KMS-11 (cell line): Measurements from ENCODE around the gene NXN.
"Not testable (repeated sequence)": the region's sequence is repeated elsewhere in the genome, so short reads cannot be mapped to it uniquely, and the experiment has no call there.

Experiments used
- H2AFZ ChIP-seq: fragments of 200-600 bp; sonication (generic); 2 replicates; pipeline ENCODE4 v1.6.1; 2016; ENCODE audit warnings: antibody characterized with exemption, mixed run types, low read depth
- H3K27ac ChIP-seq: fragments of 200-600 bp; sonication (generic); 2 replicates; pipeline ENCODE4 v1.6.1; 2016; ENCODE audit warnings: mild to moderate bottlenecking, mixed run types
- H3K27me3 ChIP-seq: fragments of 200-600 bp; sonication (generic); 2 replicates; pipeline ENCODE4 v1.6.1; 2017; ENCODE audit warnings: mild to moderate bottlenecking, low read depth, mixed run types, moderate library complexity; ENCODE audit not compliant: insufficient read depth
- H3K36me3 ChIP-seq: fragments of 200-600 bp; sonication (generic); 2 replicates; pipeline ENCODE4 v1.6.1; 2017; ENCODE audit warnings: mild to moderate bottlenecking, mixed run types; ENCODE audit not compliant: insufficient read depth
- H3K4me1 ChIP-seq: fragments of 200-600 bp; sonication (generic); 2 replicates; pipeline ENCODE4 v1.6.1; 2016; ENCODE audit warnings: mild to moderate bottlenecking, low read depth, mixed run types; ENCODE audit not compliant: poor library complexity, severe bottlenecking
- H3K4me2 ChIP-seq: fragments of 200-600 bp; sonication (generic); 2 replicates; pipeline ENCODE4 v1.7.0; 2016; ENCODE audit warnings: mild to moderate bottlenecking, mixed run types
- H3K4me3 ChIP-seq: fragments of 200-600 bp; sonication (generic); IDR thresholded peaks from 2 replicates; pipeline ENCODE4 v1.6.1; 2017; ENCODE audit warnings: low read depth, low read length, mixed read lengths; ENCODE audit not compliant: insufficient read depth
- H3K79me2 ChIP-seq: fragments of 200-600 bp; sonication (generic); 2 replicates; pipeline ENCODE4 v1.6.1; 2016; ENCODE audit warnings: low read depth, mixed run types; ENCODE audit not compliant: insufficient read depth
- H3K9ac ChIP-seq: fragments of 200-600 bp; sonication (generic); 2 replicates; pipeline ENCODE4 v1.6.1; 2016; ENCODE audit warnings: mild to moderate bottlenecking, mixed run types
- H4K20me1 ChIP-seq: fragments of 200-600 bp; sonication (generic); 2 replicates; pipeline ENCODE4 v1.6.1; 2016; ENCODE audit warnings: mild to moderate bottlenecking, mixed run types; ENCODE audit not compliant: insufficient read depth
- TF ChIP-seq, protein P1 (sequence below): fragments of 200-600 bp; sonication (generic); conservative IDR thresholded peaks from 2 replicates; pipeline ENCODE4 v1.6.1; 2017; ENCODE audit warnings: low read depth, mild to moderate bottlenecking, antibody characterized with exemption, low read length, moderate library complexity, mixed read lengths

NXN gene

DNA sequence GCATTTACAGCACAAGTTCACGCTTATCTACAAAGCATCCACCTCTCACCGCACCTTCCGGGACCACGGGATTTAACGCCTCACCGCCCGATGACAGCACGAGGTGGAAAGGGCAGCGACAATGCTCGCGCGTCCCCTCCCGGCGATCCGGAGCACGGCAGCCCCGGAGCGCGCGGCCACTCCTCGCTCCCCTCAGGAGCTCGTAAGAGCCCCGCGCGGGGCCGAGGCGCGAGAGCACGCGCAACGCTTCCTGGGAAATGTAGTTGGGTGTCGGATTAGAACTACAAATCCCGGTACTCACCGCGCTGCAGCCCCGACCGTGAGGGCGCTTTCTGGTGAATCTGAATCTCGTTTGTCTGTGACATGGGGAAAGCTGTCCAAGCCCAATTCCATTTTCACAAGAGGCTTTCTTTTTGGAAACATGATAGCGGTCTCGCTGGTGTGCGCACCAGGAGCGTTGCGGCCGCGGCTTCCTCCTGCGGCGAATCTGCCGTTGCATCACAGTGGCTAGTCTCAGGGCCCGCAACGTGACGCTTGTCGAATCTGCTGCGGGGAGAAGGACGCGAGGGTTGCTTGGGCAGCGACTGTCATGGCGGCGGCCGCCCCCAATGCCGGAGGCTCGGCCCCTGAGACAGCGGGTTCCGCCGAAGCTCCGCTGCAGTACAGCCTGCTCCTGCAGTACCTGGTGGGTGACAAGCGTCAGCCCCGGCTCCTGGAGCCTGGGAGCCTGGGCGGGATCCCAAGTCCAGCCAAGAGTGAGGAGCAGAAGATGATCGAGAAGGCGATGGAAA lies 17.2 kb upstream of the NXN start, which contains the start of gene TIMM22:
TSS of gene TIMM22 (plus strand) at position 576 of the 791 bp plus-strand sequence. CDS start at position 590, 14 bp downstream.
- Histone ChIP-seq H3K9ac (peak within 1 kb of the TSS; percentile 78), H3K27ac (peak within 1 kb of the TSS; percentile 58), H4K20me1 (no peaks in the 10 kb centered on the region), H3K79me2 (peaks cover 14% of the 10 kb centered on the region), H3K4me1 (peaks cover 18% of the 10 kb centered on the region), H3K4me2 (peak within 1 kb of the TSS; percentile 54), H3K4me3 (peak within 1 kb of the TSS; percentile 21), H3K27me3 (no peaks in the 10 kb centered on the region), H2AFZ (peak within 1 kb of the TSS; percentile 78), H3K36me3 (no peaks in the 10 kb centered on the region; the same call in 1 of the 2 replicates)
- TF ChIP-seq, protein P1, sequence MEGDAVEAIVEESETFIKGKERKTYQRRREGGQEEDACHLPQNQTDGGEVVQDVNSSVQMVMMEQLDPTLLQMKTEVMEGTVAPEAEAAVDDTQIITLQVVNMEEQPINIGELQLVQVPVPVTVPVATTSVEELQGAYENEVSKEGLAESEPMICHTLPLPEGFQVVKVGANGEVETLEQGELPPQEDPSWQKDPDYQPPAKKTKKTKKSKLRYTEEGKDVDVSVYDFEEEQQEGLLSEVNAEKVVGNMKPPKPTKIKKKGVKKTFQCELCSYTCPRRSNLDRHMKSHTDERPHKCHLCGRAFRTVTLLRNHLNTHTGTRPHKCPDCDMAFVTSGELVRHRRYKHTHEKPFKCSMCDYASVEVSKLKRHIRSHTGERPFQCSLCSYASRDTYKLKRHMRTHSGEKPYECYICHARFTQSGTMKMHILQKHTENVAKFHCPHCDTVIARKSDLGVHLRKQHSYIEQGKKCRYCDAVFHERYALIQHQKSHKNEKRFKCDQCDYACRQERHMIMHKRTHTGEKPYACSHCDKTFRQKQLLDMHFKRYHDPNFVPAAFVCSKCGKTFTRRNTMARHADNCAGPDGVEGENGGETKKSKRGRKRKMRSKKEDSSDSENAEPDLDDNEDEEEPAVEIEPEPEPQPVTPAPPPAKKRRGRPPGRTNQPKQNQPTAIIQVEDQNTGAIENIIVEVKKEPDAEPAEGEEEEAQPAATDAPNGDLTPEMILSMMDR, result peak; percentile 58

DNA sequence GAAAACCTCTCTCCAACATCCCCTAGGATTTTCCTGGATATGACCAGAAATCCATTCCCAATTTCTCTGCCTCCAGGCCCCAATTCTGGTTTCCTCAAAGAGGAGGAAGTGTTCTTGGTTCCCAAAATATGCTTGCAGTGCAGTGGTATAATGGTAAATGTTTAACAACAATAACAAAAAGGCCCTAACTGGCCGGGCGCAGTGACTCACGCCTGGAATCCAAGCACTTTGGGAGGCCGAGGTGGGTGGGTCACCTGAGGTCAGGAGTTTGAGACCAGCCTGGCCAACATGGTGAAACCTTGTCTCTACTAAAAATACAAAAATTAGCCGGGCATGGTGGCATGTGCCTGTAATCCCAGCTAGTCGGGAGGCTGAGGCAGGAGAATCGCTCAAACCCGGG lies 15.7 kb upstream of the NXN start:
- H3K27me3 ChIP-seq, H4K20me1 ChIP-seq, H3K4me2 ChIP-seq: not testable (repeated sequence)

DNA sequence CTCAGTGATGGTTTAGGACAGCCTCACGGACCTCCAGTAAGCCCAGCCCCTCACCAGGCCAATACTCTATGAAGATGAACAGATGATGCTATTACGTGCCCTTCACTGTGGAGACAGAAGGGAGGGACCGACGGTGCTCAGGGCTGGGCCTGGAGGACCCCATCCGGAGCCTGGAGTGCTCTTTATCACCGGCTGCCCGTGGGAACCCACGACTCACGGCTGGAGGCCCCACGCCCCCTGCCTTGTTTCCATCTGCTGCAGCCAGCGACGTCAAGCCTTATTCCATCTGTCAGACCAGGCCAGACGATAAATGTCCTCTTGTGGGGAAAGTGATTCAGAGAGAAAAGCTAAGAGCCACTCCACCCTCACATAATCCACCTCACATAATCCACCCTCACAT lies 13.4 kb upstream of the NXN start:
- Histone ChIP-seq H3K27ac (no peak overlapping the region), H3K4me3 (no peak overlapping the region), H4K20me1 (no peaks in the 10 kb centered on the region), H3K4me2 (no peak overlapping the region), H3K9ac (no peak overlapping the region), H3K79me2 (peaks cover 9% of the 10 kb centered on the region), H3K36me3 (no peaks in the 10 kb centered on the region), H3K4me1 (peaks cover 1% of the 10 kb centered on the region), H3K27me3 (no peaks in the 10 kb centered on the region), H2AFZ (no peak overlapping the region)
- TF ChIP-seq, protein P1, result no peak

More for the DNA sequence above, 15.7 kb upstream of the NXN start:
- peaks cover 14% of the 10 kb centered on the region for H3K79me2 ChIP-seq
- H3K4me1 ChIP-seq, result peaks cover 18% of the 10 kb centered on the region
- not testable (repeated sequence) for H2AFZ ChIP-seq, H3K36me3 ChIP-seq, H3K9ac ChIP-seq, H3K4me3 ChIP-seq, H3K27ac ChIP-seq

DNA sequence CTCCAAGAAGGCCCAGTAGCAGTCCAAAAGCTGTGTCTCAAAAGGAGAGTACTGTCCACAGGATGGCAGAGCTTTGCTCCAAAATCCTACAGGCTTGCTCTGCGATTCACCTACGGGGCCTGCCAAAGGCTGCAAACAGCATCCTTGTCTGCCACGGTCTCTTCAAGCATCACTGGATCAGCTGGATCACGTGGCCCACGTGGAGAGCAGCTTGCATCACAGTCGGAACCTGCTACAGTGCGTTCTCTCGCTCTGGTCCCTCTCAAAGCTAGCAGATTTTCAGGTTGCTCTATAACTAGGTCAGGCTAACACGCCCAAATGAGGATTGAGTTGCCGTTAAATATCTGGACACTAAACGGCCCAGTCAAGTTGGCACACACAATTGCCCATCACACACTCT lies 9.0 kb upstream of the NXN start:
- no peak overlapping the region for H2AFZ ChIP-seq
- TF ChIP-seq, protein P1, result no peak
- H3K9ac ChIP-seq, result no peak overlapping the region
- no peaks in the 10 kb centered on the region for H3K4me1 ChIP-seq
- no peaks in the 10 kb centered on the region for H3K79me2 ChIP-seq
- H3K4me3 ChIP-seq, result no peak overlapping the region
- no peak overlapping the region for H3K4me2 ChIP-seq
- no peaks in the 10 kb centered on the region for H4K20me1 ChIP-seq
- H3K27ac ChIP-seq, result no peak overlapping the region
- H3K27me3 ChIP-seq, result no peaks in the 10 kb centered on the region
- H3K36me3 ChIP-seq, result no peaks in the 10 kb centered on the region

DNA sequence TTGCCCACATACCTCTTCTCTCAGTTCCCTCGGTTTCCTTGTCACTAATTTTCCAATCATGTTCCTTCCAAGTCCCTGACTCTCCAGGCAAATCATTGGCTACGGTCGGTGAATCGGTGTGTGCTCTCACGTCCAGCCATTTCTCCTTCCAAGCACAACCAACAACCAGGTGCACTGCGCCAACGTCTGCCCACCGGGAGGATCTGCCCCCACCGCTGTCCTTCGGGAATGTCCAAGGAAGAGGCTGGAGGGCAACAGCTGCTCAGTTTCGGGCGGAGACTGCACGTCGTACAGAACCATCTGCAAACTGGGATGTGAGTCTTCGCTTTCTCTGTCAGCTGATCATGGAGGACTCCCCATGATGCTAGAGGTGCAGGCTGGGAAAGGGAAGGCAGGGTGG lies 8.4 kb upstream of the NXN start:
- H3K4me1 ChIP-seq, result no peaks in the 10 kb centered on the region

More for the DNA sequence above, 8.4 kb upstream of the NXN start:
- Histone ChIP-seq H3K9ac (no peak overlapping the region), H3K36me3 (no peaks in the 10 kb centered on the region), H3K4me3 (no peak overlapping the region), H2AFZ (no peak overlapping the region), H3K4me2 (no peak overlapping the region), H3K79me2 (no peaks in the 10 kb centered on the region), H3K27ac (no peak overlapping the region), H3K27me3 (no peaks in the 10 kb centered on the region), H4K20me1 (no peaks in the 10 kb centered on the region)
- TF ChIP-seq, protein P1, result no peak
